ENCODE data around the gene TKTL1.

DNA sequence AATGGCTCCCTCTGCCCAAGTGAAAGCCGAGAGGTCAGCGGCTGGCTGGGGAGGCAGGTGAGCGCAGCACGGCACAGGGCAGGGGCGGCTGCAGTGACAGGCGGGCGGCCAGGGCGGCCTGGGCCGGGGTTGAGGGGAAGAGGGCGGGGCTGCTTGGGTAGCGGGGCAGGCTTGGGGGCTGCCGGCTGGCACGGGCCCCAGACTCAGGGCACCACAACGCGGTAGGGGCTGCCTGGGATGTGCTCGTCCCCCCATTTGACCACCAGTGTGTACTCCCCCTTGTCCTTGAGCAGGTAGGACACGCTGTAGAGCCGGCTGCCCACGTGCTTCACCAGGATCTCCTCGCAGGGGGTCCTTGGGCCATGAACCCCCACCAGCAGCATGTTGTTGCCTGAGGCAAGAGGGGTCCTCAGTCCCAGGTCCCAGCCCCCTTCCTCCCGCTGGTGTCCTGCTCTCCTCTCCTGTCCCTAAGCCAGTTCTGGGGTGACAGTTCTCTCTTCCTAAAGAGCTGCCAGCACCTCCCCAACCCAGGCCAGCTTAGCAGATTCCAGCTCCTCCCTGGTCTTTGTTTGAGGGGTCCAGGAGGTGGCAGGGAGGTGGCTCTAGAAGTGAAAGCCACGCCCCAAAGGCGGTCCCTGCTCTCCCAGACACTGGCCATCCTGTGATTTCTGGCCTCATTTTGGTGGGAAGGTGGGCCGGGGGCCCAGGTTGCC, 53.2 kb downstream of the TKTL1 start:
- TF ChIP-seq, protein P1, sequence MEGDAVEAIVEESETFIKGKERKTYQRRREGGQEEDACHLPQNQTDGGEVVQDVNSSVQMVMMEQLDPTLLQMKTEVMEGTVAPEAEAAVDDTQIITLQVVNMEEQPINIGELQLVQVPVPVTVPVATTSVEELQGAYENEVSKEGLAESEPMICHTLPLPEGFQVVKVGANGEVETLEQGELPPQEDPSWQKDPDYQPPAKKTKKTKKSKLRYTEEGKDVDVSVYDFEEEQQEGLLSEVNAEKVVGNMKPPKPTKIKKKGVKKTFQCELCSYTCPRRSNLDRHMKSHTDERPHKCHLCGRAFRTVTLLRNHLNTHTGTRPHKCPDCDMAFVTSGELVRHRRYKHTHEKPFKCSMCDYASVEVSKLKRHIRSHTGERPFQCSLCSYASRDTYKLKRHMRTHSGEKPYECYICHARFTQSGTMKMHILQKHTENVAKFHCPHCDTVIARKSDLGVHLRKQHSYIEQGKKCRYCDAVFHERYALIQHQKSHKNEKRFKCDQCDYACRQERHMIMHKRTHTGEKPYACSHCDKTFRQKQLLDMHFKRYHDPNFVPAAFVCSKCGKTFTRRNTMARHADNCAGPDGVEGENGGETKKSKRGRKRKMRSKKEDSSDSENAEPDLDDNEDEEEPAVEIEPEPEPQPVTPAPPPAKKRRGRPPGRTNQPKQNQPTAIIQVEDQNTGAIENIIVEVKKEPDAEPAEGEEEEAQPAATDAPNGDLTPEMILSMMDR (conservative IDR thresholded peaks at IDR 0.05; ENCODE audit: low read depth in 2 of 2), result no peak
- no peak for TF ChIP-seq EZH2 (IDR thresholded peaks at IDR 0.05; ENCODE audit: low read depth, unreplicated experiment)
- TF ChIP-seq POLR2AphosphoS5 (IDR thresholded peaks at IDR 0.05; ENCODE audit: low read depth), result no peak
- TF ChIP-seq, protein P2, sequence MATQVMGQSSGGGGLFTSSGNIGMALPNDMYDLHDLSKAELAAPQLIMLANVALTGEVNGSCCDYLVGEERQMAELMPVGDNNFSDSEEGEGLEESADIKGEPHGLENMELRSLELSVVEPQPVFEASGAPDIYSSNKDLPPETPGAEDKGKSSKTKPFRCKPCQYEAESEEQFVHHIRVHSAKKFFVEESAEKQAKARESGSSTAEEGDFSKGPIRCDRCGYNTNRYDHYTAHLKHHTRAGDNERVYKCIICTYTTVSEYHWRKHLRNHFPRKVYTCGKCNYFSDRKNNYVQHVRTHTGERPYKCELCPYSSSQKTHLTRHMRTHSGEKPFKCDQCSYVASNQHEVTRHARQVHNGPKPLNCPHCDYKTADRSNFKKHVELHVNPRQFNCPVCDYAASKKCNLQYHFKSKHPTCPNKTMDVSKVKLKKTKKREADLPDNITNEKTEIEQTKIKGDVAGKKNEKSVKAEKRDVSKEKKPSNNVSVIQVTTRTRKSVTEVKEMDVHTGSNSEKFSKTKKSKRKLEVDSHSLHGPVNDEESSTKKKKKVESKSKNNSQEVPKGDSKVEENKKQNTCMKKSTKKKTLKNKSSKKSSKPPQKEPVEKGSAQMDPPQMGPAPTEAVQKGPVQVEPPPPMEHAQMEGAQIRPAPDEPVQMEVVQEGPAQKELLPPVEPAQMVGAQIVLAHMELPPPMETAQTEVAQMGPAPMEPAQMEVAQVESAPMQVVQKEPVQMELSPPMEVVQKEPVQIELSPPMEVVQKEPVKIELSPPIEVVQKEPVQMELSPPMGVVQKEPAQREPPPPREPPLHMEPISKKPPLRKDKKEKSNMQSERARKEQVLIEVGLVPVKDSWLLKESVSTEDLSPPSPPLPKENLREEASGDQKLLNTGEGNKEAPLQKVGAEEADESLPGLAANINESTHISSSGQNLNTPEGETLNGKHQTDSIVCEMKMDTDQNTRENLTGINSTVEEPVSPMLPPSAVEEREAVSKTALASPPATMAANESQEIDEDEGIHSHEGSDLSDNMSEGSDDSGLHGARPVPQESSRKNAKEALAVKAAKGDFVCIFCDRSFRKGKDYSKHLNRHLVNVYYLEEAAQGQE (IDR thresholded peaks at IDR 0.05; ENCODE audit: unreplicated experiment), result no peak
- no peak for TF ChIP-seq STAT1 (IDR thresholded peaks at IDR 0.05; ENCODE audit: unreplicated experiment)
- TF ChIP-seq EZH2phosphoT487 (IDR thresholded peaks at IDR 0.05; ENCODE audit: unreplicated experiment), result no peak
- TF ChIP-seq JUNB (IDR thresholded peaks at IDR 0.05; ENCODE audit: unreplicated experiment), result no peak
- TF ChIP-seq CREB1 (CRISPR knock-in tag; IDR thresholded peaks at IDR 0.05; ENCODE audit: low read depth), result no peak
- TF ChIP-seq, protein P3, sequence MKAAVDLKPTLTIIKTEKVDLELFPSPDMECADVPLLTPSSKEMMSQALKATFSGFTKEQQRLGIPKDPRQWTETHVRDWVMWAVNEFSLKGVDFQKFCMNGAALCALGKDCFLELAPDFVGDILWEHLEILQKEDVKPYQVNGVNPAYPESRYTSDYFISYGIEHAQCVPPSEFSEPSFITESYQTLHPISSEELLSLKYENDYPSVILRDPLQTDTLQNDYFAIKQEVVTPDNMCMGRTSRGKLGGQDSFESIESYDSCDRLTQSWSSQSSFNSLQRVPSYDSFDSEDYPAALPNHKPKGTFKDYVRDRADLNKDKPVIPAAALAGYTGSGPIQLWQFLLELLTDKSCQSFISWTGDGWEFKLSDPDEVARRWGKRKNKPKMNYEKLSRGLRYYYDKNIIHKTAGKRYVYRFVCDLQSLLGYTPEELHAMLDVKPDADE (IDR thresholded peaks at IDR 0.05), result no peak
- no peak for TF ChIP-seq NANOG (IDR thresholded peaks at IDR 0.05; ENCODE audit: borderline replicate concordance)
- no peak for TF ChIP-seq ZNF114 (CRISPR knock-in tag; IDR thresholded peaks at IDR 0.05)
- no peak for TF ChIP-seq ZNF331 (CRISPR knock-in tag; IDR thresholded peaks at IDR 0.05; ENCODE audit: low read depth)
- TF ChIP-seq, protein P4, sequence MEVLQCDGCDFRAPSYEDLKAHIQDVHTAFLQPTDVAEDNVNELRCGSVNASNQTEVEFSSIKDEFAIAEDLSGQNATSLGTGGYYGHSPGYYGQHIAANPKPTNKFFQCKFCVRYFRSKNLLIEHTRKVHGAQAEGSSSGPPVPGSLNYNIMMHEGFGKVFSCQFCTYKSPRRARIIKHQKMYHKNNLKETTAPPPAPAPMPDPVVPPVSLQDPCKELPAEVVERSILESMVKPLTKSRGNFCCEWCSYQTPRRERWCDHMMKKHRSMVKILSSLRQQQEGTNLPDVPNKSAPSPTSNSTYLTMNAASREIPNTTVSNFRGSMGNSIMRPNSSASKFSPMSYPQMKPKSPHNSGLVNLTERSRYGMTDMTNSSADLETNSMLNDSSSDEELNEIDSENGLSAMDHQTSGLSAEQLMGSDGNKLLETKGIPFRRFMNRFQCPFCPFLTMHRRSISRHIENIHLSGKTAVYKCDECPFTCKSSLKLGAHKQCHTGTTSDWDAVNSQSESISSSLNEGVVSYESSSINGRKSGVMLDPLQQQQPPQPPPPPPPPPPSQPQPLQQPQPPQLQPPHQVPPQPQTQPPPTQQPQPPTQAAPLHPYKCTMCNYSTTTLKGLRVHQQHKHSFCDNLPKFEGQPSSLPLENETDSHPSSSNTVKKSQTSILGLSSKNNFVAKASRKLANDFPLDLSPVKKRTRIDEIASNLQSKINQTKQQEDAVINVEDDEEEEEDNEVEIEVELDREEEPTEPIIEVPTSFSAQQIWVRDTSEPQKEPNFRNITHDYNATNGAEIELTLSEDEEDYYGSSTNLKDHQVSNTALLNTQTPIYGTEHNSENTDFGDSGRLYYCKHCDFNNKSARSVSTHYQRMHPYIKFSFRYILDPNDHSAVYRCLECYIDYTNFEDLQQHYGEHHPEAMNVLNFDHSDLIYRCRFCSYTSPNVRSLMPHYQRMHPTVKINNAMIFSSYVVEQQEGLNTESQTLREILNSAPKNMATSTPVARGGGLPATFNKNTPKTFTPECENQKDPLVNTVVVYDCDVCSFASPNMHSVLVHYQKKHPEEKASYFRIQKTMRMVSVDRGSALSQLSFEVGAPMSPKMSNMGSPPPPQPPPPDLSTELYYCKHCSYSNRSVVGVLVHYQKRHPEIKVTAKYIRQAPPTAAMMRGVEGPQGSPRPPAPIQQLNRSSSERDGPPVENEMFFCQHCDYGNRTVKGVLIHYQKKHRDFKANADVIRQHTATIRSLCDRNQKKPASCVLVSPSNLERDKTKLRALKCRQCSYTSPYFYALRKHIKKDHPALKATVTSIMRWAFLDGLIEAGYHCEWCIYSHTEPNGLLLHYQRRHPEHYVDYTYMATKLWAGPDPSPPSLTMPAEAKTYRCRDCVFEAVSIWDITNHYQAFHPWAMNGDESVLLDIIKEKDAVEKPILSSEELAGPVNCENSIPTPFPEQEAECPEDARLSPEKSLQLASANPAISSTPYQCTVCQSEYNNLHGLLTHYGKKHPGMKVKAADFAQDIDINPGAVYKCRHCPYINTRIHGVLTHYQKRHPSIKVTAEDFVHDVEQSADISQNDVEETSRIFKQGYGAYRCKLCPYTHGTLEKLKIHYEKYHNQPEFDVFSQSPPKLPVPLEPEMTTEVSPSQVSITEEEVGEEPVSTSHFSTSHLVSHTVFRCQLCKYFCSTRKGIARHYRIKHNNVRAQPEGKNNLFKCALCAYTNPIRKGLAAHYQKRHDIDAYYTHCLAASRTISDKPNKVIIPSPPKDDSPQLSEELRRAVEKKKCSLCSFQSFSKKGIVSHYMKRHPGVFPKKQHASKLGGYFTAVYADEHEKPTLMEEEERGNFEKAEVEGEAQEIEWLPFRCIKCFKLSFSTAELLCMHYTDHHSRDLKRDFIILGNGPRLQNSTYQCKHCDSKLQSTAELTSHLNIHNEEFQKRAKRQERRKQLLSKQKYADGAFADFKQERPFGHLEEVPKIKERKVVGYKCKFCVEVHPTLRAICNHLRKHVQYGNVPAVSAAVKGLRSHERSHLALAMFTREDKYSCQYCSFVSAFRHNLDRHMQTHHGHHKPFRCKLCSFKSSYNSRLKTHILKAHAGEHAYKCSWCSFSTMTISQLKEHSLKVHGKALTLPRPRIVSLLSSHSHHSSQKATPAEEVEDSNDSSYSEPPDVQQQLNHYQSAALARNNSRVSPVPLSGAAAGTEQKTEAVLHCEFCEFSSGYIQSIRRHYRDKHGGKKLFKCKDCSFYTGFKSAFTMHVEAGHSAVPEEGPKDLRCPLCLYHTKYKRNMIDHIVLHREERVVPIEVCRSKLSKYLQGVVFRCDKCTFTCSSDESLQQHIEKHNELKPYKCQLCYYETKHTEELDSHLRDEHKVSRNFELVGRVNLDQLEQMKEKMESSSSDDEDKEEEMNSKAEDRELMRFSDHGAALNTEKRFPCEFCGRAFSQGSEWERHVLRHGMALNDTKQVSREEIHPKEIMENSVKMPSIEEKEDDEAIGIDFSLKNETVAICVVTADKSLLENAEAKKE (CRISPR knock-in tag; IDR thresholded peaks at IDR 0.05), result no peak
